Effector CD4-positive, alpha-beta T cell (primary cell): ENCODE data around the gene RAVER2.

Source experiments
- DNase-seq: peaks from one replicate; pipeline ENCODE4 v3.0.0-alpha.2; 2020

The RAVER2 gene

DNA sequence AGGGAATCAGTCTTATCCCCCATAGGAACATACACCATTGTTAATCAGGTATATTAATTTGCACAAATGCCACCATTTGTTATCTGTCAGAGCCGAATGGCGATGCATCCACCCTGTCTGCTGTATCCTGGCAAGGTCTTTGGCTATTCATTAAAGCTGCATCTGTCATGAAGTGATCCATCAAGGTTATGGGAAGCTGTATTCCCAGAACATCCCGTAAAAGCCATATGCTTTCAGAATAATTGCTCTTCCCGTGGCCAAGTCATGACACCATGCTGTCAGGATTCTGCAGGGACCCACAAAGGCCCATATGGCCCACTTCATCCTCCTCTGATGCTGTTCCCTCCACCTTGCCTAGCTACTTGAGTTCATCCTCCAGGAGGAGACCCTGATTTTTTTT lies 103.9 kb downstream of the RAVER2 start:
- no peak for DNase-seq

DNA sequence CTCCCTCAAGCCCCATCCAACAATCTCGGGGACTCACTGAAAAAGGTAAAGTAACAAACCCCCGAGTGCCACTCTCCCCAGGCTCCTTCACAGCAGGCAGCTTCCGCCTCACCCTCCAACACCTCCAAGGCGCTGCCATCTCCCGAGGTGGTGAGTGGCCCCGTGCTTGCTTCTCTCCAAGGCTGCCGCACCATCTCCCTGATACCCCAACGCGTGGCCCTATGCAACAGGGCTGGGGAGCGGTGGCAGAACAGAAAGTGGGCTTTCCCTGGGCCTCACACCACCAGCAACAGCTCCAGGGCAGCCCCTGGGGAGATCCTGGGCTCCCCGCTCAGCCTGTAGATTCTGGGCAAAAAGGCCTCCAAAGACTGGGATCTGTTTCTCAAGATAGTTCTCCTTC lies 105.1 kb downstream of the RAVER2 start:
- no peak for DNase-seq

DNA sequence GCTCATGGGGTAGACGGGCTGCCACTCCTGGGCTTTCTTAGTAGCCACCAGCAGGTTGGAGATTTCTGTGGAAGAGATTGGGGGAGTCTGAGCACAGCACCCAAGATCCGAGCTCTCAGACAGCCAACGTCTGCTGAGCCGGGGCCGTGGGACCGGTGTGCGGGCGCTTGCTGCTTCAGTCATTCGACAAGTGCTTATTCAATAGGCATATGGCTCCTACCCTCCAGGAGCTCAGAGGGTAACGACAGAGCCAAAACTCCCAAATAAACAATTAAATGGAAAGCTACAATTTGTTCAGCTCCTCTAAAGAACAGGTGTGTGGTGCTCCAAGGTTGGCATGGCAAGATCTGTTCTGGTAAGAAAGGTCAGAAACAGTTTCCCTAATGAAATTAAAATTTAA lies 106.0 kb downstream of the RAVER2 start:
- DNase-seq: no peak

DNA sequence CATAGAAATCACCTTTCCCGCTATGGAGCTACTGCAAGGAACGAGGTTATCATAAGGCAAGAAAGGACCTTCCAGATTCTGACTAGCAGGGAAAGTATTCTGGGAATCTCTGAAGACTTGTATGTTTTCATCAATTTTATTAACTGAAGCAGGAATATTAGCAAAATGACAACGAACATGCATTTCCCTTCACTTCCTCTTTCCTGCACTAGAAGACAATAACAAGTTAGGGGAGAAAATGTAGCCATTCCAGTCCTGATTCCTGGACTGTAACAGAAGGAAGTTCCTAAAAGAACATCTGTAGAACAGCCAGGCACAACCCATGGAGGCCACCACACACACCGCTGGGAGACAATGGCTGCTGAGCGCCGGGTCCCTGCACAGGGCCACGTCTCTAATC lies 106.8 kb downstream of the RAVER2 start:
- DNase-seq: no peak

DNA sequence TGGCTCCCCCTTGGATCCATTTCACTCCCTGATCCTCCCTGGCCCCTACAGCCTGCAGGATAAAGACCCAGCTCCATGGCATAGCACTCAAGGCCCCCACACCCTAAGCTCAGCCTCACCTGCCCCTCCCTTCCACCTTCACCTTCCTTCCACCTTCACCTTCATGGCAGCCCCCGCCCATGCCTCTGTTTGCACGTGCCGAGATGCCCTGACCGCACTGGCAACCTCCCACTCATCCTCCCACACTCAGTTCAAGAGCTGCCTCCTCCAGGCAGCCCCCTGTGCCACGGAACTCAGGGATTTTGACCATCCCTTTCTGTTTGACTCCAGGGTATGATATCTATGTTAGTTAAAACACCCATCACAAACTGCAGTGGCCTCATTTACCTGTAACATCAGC lies 109.8 kb downstream of the RAVER2 start:
- no peak for DNase-seq

DNA sequence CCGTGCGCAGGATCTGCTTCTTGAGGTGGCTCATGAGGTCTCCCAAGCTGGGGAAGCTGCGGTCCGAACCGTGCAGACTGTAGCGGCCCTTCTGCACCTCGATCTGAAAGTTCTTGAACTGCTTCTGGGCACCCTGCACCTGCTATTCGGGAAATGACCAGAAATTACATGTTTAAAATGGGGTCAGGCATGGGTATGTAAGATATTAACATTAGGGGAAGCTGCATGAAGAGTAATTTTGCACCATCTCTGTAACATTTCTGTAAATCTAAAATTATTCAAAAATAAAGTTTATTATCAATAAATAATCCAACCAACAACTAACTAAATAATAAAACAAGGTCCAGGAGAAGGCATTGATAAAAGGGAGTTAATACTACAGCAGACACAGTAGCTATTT lies 110.7 kb downstream of the RAVER2 start:
- no peak for DNase-seq

DNA sequence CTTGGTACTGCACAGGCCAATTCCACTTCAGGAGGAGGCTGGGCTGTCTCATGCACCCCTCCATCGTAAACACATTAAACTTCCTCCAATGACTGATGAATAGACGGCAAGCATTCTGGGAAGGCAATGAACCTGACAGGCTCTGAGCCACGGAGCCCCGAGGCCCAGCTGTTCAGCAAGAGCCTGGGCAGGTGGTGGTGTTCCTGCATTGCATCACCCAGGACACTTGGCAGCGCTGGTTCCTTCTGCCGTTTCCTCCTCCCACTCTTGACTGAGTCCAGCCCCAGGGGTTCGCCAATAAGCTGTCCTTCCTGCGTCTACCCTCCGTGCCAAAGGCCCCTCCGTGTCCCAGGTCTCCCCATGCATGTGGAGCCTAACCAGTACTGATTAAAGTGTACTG lies 111.7 kb downstream of the RAVER2 start:
- no peak for DNase-seq

DNA sequence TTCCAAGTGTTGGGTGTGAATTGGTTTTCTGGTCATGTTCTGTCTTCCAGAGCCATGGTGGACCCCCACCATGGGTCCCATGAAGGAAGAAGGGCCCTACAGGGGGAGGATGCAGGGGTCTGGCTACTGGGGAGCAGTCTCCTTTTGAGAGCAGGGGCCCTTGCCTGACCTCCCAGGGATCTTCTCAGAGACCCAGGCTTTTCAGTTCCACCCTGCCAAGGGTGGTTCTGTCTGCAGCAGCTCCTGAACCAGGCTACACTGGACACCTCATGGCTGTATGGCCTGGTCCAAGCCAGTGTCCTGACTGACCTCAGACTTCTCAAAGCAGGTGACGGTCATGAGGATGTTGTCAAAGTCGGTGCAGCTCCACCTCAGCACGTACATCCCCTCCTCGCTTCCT lies 112.5 kb downstream of the RAVER2 start:
- DNase-seq: no peak

DNA sequence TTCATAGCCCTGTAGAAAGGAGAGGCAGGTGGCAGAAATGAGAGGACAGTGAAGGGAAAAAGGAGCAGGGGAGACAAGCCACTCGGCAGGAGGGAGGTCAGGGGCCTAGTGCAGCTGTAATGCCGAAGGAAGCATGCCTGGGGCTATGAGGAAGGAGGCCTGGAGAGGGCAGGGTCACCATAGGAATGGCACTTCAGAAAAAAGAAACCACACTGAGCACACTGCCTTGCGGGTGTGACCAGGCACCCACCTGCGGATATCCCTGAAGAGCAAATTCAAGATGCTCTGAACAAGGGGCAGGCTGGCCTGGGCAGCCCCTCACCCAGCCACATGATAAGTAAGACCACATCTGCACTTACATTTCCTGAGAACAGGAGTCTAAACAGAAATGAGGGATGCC lies 116.7 kb downstream of the RAVER2 start:
- no peak for DNase-seq

DNA sequence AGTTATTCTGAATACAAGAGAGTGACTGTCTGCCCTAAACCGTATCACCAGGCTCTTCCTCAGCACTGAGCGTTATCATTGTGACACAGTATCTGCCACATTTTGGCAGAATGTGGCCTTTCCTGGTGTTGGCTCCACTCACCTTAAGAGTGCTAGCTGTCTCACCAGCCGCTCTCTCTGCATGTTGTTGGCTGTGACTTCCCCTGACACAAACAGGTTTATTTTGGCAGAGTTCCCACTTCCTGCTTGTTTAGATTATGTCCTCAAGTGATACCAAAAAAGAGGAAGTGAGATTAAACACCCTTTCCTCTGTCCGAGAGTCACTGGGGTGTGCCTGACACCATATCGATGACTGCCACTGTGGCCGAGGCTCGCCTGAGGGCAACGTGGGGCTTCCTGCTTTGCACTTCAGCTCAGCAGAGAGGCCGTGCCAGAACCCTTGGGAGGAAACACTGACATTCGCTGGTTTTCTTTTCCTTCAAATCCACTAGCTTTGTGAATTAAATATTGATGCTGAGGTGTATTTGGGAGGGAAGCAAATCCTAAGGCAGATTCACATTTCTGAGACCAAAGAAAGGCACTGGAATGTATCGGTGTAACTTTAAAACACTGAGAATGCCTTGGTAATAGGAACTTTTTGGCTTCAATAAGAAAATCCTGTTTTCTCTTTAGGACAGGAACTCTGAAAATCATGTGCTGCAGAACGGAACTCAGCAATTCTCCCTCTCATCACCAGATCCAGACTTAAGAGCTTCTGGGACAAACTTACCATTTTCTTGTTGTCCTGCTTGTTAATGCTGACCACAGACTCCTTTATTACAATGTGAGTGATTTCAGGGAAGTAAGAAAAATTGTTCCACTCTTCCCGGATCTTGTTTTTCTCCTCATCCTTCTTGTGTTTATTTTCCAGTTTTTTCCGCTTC lies 119.4 kb downstream of the RAVER2 start:
- DNase-seq: peak; percentile 23

DNA sequence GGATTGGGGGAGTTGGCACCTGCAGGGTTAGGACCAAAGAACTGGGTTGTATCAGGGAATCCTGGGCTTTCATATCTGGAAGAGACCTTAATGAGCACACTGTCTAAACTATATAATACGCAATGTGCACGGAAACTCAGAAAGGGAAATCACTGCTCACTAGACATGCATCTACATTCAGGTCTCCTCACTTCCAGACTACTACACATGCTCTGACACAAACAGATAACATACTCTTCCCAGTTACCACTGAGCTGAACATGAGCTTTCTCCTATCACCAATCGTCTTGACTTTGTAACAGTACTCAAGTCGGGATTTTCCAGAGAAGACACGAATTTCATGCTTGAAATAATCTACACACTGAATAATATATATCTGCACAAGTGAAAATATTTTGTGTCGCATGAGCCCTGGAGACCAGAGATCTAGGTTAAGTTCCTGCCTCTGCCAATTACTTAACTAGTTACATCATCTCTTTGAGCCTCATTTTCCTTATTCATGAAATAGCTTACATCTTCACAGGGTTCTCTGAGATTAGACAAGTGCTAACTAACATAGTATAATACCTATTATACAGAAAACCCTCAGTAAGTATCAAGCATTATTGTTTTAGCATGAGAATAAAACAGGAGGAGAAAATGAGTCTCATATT lies 120.4 kb downstream of the RAVER2 start:
- no peak for DNase-seq

DNA sequence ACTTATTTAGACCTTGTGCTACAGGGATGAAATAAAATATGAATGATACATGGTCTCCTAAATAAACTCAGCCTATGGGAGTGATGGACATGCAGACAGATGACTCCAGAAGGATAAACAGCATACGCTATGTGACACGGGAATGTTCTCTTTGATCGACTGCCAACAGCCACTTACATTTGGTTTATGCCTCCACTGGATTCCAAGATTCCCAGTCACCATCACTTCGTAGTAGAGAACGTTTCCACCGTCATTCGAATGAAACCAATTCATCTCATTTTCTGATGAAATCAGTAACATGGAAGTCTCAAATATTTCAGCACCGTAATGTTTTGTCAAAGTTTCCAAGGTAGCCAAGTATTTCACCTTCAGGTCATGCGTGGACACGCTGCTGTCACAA lies 121.8 kb downstream of the RAVER2 start:
- DNase-seq: no peak

DNA sequence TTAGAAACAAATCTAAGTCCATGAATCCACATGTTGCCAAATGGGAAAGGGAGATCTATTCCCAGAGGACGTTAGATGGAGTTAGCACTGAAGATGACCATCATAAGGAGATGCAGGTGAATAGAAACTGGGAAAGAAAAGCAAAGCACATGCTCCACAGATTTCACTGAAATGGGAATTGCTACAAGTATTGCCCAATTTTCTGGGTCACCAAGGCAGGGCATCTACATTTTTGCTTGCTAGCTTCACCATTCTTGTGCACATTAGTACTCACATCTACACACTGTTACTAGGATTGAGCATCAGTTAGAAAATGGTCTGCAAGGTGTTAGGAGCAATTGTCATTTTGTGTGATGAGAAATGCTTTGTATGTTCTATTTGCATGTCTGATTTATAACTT lies 122.4 kb downstream of the RAVER2 start:
- DNase-seq: no peak

DNA sequence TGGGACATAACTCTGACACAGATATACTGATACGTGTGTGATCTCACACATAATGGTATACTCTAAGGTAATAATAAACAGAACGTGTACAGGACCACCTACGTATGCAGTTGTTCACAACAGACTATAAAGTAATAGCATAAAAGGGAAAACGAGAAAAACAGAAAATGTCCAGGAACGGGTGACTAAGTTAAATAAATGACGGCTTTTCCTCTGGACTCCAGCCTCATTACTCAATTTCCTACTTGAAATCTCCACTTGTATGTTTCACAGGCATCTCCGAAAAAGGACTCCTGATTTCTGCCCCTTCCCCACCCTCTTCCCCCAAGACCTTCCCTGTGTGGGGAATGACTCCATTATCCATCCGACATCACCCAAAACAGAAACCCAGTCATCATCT lies 126.4 kb downstream of the RAVER2 start:
- DNase-seq: no peak

DNA sequence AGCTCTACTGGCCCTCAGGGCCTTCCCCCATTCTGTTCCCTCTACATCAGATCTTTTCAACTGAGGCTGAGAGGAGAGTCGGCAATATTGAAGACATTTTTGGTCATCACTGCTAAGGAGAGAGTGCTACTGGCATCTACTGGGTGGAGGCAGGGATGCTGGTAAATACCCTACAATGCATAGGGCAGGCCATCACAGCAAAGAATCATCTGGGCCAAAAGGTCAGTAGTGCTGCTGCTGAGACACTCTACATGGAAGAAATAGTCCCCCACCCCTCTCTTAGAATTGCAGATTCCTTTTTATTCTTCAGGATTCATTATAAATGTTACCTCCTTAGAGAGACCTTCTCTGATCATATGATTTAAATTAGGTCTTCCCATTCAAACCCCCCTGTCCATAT lies 127.2 kb downstream of the RAVER2 start:
- no peak for DNase-seq

DNA sequence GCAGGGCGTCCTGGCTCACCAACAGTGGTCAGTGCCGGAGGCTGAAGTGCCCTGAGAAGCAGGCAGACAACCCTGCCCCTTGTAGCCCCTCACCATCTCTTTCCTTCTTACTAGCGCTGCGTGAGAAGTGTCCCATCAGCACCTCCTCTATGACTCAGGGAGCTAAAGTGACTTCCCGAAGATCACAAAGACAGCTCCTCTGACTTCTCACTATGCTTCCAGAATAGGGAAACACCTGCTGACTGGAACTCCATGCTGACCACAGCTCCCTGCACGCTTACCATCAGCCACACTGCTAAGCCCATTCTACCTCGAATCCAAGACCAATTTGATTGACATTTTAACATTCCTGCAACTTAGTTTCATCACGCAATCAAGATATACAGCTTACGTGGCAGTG lies 128.7 kb downstream of the RAVER2 start:
- no peak for DNase-seq

DNA sequence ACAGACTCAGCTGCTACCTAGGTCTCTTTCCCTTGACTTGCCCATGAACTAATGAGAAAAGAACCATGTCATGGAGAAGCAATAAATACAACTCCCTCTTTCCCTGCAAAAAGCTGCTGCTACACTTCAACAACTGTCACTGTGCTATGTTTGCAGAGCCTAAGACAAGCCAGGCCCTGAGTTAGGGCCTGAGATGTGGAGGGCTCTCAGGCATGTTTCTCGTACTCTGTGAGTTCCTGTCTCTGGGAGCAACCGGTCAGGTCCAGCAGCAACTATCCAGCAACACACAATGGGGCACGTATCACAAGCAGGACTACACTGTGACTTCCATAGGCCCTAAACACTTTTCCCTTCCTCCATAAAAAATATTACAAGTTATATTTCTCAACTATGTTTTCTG lies 129.8 kb downstream of the RAVER2 start:
- DNase-seq: no peak

DNA sequence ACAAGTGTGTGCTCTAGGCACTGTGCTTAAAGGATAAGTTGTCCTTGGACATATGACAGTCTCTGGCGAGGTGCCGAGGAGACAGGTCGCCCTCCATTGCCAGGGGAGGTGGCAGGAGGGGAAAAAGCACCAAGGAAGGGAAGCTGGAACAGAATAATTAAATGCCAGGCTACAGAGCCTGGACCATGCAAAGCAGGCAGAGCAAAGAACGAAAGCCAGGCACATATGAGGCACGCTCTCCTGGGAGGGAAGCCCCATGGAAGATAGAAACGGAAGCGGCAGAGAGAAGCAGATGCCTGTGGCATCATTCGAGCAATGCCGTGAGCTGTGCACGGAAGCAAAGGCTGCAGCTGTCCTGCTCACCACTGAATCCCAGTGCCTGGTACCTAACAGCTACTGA lies 130.2 kb downstream of the RAVER2 start:
- DNase-seq: no peak

DNA sequence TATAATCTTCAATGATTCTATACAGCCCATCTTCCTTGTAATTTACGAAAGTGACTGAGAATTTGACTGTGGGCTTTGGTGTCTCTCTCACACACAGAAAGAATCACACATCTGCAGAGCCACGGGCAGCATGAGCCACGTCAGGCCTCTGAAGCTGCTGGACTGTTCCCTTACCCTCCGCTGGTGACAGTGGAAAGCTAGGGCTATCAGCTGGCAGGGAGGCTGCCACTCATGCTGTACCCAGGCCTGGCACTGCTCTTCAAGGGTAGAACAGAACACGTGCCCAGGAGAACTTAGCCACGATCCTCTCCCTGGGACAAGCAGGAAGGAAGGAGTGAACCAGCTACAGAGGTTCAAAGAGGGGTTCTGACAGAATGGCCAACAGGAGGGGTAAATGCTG lies 130.7 kb downstream of the RAVER2 start:
- no peak for DNase-seq

DNA sequence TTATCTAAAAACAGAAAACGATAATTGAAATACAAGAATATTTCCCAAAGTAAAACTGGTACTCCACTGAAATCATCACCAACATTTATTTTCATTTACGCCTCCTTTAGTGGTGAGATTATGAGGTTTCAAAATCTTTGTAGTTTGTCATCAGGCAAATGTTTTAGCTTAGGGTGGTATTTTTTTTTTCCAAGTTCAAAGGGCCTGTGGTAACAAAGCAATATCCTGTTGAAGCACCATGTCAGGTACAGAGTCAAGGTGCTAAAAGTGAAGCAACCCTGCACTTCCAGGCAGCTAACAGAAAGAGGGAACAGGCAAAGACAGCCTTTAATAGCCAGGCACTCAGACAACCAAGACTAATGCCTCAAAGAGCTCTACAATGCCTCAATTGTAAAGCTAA lies 132.3 kb downstream of the RAVER2 start:
- peak; percentile 28 for DNase-seq

DNA sequence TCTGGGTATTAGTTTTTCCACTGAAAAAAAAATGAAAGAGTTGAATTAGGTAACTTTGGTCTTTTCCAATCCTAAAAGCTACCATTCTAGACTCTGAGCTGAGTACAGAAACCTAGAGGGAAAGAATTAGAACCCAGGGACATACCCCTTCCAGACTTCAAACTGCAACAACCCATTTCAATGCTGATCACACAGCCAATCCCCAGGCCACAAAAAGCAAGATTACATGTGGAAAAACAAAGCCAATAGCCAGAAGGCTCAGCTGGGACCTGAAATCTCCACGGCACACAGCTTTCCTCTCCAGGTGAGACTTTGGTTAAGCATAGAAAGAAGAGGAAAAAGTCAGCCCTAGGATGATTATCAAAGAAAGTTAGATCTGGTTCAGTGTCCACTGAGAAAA lies 132.7 kb downstream of the RAVER2 start:
- DNase-seq: no peak

DNA sequence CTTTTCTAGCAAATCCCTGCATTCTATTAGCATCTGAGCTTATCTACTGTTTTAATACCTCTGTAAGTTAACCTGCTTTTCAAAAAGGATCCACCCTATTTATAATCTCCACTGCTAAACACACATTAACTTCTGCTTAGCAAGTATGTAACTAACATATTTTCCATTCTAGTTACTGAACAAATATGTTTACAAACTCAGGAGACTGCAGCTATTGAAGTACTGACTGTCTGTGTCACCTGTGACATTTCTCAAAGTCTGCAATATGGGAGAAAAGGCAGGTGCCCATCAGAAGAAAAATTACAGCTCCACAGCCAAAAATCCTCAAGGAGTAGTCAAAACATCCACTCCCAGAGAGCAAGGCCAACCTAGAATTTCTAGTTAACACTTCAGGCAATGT lies 133.2 kb downstream of the RAVER2 start:
- DNase-seq: no peak

DNA sequence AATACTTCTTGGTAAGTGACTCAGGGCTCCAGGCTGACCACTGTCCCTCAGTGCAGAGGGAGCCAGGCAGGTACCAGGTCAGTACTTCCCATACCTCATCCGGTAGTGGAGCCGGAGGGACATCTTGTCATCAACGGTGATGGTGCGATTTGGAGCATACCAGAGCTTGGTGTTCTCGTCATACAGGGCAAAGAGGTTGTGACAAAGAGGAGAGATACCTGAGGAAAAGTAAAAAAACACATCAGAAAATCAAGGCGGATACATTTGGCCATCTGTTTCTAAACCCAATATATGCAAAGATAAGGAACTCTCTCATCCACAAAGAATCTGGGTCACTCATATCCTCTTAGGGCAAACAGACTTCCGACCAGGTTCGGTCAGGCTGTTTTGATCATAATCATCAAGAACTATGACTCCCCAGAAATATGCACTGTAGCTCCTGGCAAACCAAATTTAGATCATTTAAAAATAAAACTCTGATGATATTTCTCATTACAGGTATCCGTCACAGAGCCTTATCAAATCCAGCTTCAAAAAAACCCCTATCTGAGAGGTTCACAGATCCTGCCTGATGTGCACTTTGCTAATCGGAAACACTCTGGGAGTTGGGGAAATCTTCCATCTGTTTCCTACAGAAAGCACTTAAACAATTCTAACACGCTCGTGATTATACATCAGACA lies 134.2 kb downstream of the RAVER2 start:
- no peak for DNase-seq

DNA sequence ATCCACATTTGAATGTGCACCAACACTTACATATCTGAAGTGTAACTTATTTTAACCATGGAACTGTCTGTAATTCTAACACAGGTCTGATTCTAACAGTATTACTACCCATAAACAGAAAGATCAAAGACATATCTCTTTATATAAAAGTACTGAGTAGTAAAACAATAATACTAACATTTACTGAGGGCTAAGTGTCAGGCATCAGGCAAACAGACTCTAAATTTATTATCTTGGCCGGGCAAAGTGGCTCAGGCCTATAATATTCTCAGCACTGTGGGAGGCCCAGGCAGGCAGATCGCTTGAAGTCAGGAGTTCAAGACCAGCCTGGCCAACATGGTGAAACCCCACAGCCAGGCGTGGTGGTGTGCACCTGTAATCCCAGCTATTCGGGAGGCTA lies 135.6 kb downstream of the RAVER2 start:
- DNase-seq: no peak
